Frontal cortex (tissue), 4 donors: Measurements from ENCODE around the gene MAPK1IP1L. TPM values are rescaled to one million over a fixed set of nuclear protein-coding genes. Genes with fewer than 3 reads are reported as not detected.

ENCODE experiments used
- DNase-seq, 2 donors: peaks; one replicate each; pipeline ENCODE4 v3.0.0; 2012; ENCODE audit warnings: low spot score in 2 of 2
- FAIRE-seq: peaks from 2 replicates; lab custom pipeline; 2012; peaks lifted over from hg19 to GRCh38; lab: Jason Lieb, UNC
- total RNA-seq: library from RNA; depleted of rRNA; stranded (reverse); fragments of >200 nt; gene quantifications from one replicate; pipeline ENCODE4 v1.2.3, GENCODE V29; 2014
- donor health status: control.
- donor health status: control.
- donor health status: control.

MAPK1IP1L gene
- total RNA-seq, 1 donor from 2014 or later: 17.9 TPM

DNA sequence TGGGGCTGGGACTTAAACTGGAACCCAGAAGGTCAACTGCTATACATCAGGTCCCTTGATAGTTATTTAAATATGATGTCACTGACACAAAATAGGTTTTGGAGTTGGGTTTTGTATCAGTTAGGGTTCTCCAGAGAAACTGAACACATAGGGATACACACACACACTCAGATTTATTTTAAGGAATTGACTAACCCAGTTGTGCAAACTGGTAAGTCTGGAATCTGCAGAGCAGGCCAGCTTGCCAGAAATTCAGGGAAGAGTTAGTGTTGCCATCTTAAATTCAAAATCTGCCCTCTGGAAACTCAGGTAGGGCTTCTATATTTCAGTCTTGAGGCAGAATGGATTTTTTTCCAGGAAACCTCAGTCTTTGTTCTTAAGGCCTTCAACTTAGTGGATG, 36.9 kb downstream of the MAPK1IP1L start:
- FAIRE-seq: no peak
- no peak for DNase-seq

DNA sequence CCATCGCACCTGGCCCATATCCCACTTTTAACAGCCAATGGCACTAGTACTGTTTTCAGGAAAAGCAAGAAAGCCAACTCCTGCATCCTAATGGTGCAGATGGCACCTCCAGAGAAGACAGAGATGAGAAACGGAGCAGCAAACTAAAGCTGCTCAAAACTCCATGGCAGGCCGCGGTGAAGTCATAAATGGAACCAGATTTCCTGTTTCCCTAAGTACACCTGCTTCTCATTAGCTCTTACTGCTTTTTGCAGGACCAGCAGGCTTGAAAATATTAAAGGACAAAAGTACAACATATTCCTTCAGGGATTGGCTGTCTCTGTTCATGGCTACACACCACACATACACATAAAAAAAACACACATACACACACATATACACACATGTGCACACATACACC, 40.9 kb downstream of the MAPK1IP1L start:
- no peak for DNase-seq
- FAIRE-seq: no peak

- DNase-seq (no peak), FAIRE-seq (no peak)
Observed at GRCh38 chr14:55094292-55095157, 43.1 kb downstream of the MAPK1IP1L start.

DNA sequence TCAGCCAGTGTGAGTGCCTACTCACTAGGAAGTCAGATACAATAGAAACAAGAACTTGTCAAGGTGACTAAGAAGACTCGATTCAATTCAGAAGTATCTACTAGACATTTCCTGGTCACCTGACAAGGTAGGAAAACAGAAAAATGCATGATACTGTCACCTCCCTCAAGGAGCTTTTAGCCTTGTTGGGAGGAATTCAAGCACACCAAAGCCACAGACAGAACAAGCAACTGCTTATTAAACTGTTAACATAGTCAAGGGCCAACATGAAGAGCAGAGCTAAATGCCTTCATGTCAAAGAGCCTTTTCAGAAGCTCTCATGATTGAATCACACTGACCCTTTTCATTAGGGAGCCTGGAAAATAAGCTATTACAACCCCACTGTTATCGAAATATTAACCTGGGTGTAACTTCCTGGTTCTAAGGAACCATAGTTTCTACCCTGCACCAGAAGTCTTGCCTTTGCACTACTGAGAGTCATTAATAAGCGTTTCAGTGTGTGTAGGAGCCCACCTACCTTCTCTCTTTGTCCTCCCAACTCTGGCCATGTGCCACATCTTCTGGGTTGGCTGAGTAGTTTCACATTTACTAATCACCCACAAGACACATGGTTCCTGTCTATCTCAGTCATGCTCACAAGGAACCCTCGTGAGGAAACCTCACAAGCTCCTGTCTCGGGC, 46.6 kb downstream of the MAPK1IP1L start:
- DNase-seq (no peak), FAIRE-seq (no peak)

DNA sequence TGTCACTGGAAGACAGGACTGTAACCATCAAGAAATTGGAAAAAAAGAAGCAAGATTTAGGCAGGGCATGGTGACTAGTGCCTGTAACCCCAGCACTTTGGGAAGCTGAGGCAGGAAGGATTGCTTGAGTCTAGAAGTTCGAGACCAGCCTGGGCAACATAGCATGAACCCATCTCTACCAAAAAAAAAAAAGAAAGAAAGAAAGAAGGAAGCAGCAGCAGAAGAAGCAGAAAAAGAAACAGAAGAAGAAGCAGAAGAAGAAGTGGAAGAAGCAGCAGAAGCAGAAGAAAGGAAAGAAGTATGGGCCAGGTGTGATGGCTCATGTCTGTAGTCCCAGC, 47.1 kb downstream of the MAPK1IP1L start:
- FAIRE-seq (no peak), DNase-seq (no peak)

DNA sequence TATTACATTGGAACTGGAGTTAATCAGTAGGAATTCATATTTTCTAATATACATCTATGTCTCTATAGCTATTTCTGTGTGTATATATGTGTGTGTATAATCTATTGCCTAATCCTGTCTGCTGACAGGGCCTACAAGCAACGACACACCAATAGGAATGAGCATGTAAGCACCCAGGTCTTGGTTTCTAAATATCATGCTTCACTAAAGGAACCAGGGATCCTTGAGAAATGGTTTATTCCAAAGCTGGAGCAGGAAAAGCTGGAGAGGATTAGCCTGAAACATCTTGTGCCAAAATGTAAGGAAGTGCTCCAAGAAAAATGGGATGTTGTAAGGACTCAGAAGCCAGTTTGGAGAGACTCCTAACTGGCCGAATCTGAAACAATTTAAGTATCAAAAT, 48.3 kb downstream of the MAPK1IP1L start:
- DNase-seq: no peak
- no peak for FAIRE-seq

GRCh38 chr14:55101698-55102097, 50.3 kb downstream of the MAPK1IP1L start:
- FAIRE-seq (no peak), DNase-seq (no peak)

DNA sequence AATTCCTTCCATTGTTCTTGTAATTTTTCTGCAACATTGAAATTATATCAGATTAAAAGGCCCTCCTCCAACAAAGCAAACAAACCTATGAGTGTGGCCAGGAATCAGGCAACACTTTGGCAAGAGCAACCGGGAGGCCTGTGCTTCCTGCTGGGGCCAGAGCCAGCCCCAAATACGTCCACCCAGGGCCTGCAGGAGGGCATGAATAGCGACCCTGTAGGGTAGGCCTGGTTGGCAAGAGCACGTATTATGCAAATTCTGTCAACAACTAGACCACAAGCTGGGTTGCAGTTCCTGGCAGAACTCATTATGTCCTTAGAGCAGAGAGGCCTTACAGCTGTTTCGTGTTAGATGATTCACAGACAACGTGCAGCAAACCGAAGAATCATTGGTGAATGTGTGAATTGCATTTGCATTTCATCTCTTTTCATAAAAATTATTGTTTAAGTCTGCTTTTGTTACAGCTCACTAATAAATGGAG, 50.7 kb downstream of the MAPK1IP1L start:
- peak in 1 of 2 donors; percentile 52 for DNase-seq
- no peak for FAIRE-seq

DNA sequence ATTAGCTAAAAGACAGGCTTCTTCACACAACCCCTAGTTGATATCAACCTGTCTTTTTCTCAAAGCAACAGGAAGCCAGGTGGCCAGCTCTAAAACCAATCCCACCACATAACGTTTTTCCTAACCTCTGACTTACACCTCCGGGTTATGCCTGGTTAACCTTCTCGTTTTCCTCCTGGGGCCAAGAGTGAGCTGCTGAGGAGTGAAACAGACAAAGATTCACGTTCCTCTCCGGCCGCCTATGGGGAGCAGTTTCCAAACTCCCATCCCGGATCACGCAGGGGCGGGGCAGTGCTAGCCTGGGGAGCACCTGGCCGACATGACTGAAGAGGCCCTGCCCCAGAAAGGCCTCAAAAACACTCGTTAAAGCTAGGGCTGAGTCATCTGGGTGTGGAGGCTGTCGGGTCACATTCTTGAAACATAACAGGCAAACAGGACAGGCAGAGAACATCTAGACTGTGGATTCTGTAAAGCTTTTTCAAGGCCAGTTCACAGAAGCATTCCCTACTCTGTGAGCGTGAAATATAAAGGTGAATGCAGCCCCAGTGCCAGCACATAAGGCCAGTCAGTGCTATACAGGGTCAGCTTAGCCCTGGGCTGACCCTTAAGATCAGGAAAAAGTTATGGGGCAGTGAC, 51.7 kb downstream of the MAPK1IP1L start:
- DNase-seq: no peak
- FAIRE-seq: no peak

DNA sequence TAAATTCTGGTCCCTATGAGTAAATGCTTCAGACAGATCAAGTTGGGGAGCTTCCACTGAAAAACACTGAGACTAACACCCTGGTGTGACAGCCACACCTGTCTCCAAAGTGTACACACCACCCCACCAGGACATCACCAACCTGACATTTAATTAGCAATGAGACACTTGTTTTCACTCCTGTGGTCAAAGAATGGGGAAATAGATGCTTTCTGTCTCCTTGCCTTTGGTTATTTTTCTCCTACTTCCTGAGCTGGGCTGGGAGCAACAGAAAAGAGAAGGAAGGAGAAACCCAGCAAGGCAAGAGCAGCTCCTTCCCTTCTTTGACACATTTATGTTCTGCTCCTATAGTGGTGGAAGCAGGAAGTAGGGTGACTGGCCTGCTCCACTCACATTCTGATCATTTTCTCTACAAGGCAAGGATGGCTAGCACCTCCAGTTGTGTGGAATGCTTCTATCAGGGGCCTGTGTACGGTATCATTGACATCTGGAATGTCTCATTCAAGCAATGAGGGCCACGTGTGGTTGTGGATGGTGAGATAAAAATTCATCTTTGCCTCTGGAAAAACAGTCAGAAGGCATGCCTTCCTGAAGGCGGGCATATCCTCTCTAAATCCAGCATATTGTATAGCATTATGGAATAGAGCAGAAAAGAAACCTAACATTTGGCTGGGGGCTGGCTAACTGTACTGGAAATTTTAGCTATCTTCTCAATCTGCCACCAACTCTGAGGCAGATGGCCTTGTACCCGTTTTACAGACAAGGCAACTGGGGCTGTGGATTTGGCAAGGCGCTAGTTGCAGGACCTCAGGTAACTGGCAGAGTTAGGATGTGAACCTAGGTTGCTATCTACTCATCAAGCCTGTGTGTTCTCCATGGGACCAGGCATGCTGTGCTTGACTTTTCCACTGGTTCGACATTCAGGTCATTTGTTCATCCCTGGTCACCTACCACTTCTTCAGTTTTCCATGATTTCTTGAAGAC, 52.8 kb downstream of the MAPK1IP1L start:
- DNase-seq: no peak
- no peak for FAIRE-seq

DNA sequence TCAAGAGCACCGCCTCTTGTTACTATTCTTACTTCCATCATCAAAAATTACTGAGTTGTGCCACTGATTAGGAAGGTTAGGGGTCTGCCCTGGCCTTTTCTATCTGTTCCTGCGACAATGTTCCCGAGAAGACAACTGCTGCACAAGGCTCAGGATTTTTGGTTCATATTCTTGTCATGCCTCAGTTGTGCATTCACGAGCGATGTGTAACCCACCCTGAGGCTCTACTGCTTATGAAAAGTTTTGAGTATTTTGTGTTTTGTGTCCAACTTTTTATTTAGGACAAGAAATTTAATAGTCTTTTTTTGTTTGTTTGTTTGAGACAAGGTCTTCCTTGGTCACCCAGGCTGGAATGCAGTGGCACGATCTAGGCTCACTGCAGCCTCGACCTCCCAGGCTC, 54.5 kb downstream of the MAPK1IP1L start:
- DNase-seq (no peak), FAIRE-seq (no peak)

DNA sequence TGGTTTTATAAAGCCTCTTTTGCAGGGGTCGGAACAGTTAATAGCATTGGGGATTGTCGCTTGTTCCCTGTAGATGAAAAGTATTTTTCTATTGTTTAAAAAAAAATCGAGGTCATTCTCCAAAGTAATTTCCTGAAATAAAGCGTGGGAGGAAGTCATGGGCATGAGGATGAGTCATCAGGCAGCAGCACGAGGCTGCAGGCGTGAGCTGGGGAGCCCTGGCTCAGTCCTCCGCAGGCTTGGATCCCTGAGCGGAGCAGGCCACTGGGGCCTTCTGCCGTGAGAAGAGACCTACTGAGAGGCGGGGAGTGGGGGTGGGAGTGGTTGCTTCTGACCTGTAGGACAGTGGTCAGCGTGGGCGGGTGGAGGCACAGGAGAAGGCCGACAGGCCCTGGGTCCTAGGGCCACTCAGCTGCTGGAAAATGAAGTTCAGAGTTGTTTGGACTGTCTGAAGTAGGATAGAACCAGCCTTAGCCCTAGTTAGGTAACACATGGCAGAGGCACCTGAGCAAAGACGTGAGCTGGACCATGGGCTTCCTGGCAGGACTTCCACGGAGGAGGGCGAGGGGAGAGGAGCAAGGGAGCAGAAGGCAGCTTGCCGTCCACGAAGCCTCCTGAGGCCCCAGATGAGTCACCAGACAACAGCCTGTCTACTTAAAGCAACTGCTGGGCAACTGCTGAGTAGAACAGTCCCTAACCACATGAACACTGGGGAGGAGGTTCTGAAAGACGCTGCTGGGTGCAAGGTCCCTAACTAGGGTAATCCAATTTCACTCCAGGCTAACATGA, 56.5 kb downstream of the MAPK1IP1L start:
- FAIRE-seq (no peak), DNase-seq (peak in 1 of 2 donors; percentile 70)

GRCh38 chr14:55109836-55110235, 58.4 kb downstream of the MAPK1IP1L start:
- no peak for DNase-seq
- no peak for FAIRE-seq

GRCh38 chr14:55111122-55111708, 59.8 kb downstream of the MAPK1IP1L start:
- DNase-seq (no peak), FAIRE-seq (no peak)

DNA sequence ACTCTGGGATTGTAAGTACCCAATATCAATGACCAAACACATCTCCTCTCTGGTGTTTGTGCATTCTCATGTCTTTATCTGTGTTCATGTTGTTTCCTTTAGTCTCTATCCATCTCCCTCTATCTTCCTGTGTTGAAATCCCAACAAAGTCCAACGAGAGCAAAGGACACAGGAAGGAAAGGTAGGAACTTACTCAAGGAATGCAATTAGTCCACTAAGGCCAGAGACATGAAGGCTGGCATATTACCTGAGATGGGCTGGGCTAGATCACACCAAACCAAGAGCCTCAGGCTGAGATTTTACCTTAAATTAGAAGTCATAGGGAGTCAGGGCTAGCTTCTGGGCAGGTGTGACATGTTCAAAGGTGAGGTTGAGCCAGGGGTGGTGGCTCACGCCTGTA, 63.3 kb downstream of the MAPK1IP1L start:
- no peak for DNase-seq

DNA sequence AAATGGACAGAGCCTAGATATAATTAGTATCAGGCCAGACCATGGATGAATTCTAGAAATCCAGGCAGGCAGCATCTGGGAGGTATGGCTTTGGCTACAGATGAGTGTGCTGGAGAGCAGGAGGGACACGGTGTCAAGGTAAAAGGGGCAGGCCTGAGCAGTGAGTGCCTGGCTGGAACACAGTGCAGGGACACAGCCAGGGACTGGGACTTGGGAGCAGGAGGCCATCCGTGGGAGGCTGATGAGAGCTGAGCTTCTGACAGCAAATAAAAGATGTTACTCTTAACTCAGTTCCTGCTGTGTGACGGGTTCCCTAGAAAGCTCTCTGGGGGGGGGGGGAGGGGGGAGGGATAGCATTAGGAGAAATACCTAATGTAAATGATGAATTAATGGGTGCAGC, 64.0 kb downstream of the MAPK1IP1L start:
- no peak for DNase-seq
- FAIRE-seq: no peak

More for the DNA sequence above, 63.3 kb downstream of the MAPK1IP1L start:
- FAIRE-seq: no peak

- DNase-seq: no peak
- FAIRE-seq: no peak
Observed at GRCh38 chr14:55115861-55116245, 64.4 kb downstream of the MAPK1IP1L start.

- FAIRE-seq (no peak), DNase-seq (no peak)
Observed at GRCh38 chr14:55116246-55117030, 65.0 kb downstream of the MAPK1IP1L start.
